CD14-positive monocyte (primary cell): ENCODE measurements around the gene DHRS1. TPM values are rescaled to one million over a fixed set of nuclear protein-coding genes. Genes with fewer than 3 reads are reported as not detected.

ENCODE experiments used
- DNase-seq, 3 donors: peaks; one replicate each; pipeline ENCODE4 v3.0.0-alpha.2; 2011 to 2022
- H2AFZ ChIP-seq: 2 replicates; pipeline ENCODE4 v1.6.0; 2012; ENCODE audit warnings: mild to moderate bottlenecking, low read depth, low read length, inconsistent platforms; ENCODE audit not compliant: insufficient read depth, poor library complexity, severe bottlenecking
- H3K27ac ChIP-seq, 2 donors: 1 replicate in 1 of 2; 2 replicates in 1 of 2; pipeline ENCODE4 v1.5.1; 2012 to 2013; ENCODE audit warnings: low read length in 2 of 2, control low read depth in 1 of 2, inconsistent platforms in 1 of 2, low read depth in 1 of 2, mild to moderate bottlenecking in 1 of 2
- H3K27me3 ChIP-seq, 2 donors: one replicate each; pipeline versions ENCODE4 v1.6.0 to v1.6.1; 2011 to 2013; ENCODE audit warnings: low read length in 2 of 2; ENCODE audit not compliant: control insufficient read depth in 2 of 2, insufficient read depth in 2 of 2
- H3K36me3 ChIP-seq, 2 donors: replicated peaks in 1 of 2; 1 replicate in 1 of 2; 2 replicates in 1 of 2; pipeline versions ENCODE4 v1.5.1 to v1.6.1; 2012 to 2013; ENCODE audit warnings: low read length in 2 of 2, control low read depth in 1 of 2, inconsistent platforms in 1 of 2, mild to moderate bottlenecking in 1 of 2; ENCODE audit not compliant: insufficient read depth in 2 of 2, control insufficient read depth in 1 of 2
- H3K4me1 ChIP-seq, 2 donors: 1 replicate in 1 of 2; 2 replicates in 1 of 2; pipeline versions ENCODE4 v1.5.1 to v1.6.1; 2012 to 2013; ENCODE audit warnings: low read length in 2 of 2, control low read depth in 1 of 2, inconsistent platforms in 1 of 2, mild to moderate bottlenecking in 1 of 2, moderate library complexity in 1 of 2; ENCODE audit not compliant: insufficient read depth in 2 of 2, control insufficient read depth in 1 of 2
- H3K4me2 ChIP-seq: replicated peaks from 2 replicates; pipeline ENCODE3; 2012; ENCODE audit warnings: low read length, moderate library complexity, mild to moderate bottlenecking; ENCODE audit not compliant: poor library complexity, severe bottlenecking; ENCODE audit errors: extremely low read depth
- H3K4me3 ChIP-seq, 3 experiments: fragments of 200-600 bp in 1 of 3; sonication (generic) in 1 of 3; replicated peaks in 1 of 3; 1 replicate in 2 of 3; 2 replicates in 1 of 3; pipeline ENCODE4 v1.5.1; 2011 to 2013; ENCODE audit warnings: low read length in 3 of 3, mild to moderate bottlenecking in 3 of 3, control low read depth in 2 of 3, low read depth in 2 of 3, inconsistent platforms in 1 of 3, moderate library complexity in 1 of 3
- H3K79me2 ChIP-seq: 2 replicates; pipeline ENCODE4 v1.6.0; 2012; ENCODE audit warnings: mild to moderate bottlenecking, control low read depth, inconsistent platforms, low read length, moderate library complexity; ENCODE audit not compliant: insufficient read depth
- H3K9ac ChIP-seq: 2 replicates; pipeline ENCODE4 v1.6.0; 2017; ENCODE audit warnings: low read length, mild to moderate bottlenecking; ENCODE audit not compliant: insufficient read depth, poor library complexity, severe bottlenecking
- H3K9me3 ChIP-seq, 2 donors: replicated peaks in 1 of 2; 1 replicate in 1 of 2; 2 replicates in 1 of 2; pipeline versions ENCODE4 v1.5.1 to v1.6.1; 2012 to 2013; ENCODE audit warnings: low read length in 2 of 2, control low read depth in 1 of 2; ENCODE audit not compliant: control insufficient read depth in 1 of 2, insufficient read depth in 1 of 2
- H4K20me1 ChIP-seq: 2 replicates; pipeline ENCODE4 v1.6.0; 2012; ENCODE audit warnings: mild to moderate bottlenecking, low read length, control low read depth, moderate library complexity; ENCODE audit not compliant: insufficient read depth
- H3K27ac Mint-ChIP-seq, 7 donors: one replicate each; pipeline ENCODE4 v1.8.0; 2020; ENCODE audit warnings: mild to moderate bottlenecking in 7 of 7, mixed read lengths in 7 of 7, moderate library complexity in 6 of 7, inconsistent platforms in 2 of 7
- H3K27me3 Mint-ChIP-seq, 3 donors: one replicate each; pipeline ENCODE4 v1.8.0; 2021 to 2022; ENCODE audit warnings: low read depth in 3 of 3, mild to moderate bottlenecking in 3 of 3, mixed read lengths in 3 of 3, moderate library complexity in 3 of 3, inconsistent platforms in 1 of 3
- H3K36me3 Mint-ChIP-seq, 2 donors: one replicate each; pipeline ENCODE4 v1.8.0; 2020; ENCODE audit warnings: mixed read lengths in 2 of 2, inconsistent platforms in 1 of 2, mild to moderate bottlenecking in 1 of 2
- H3K4me1 Mint-ChIP-seq: one replicate; pipeline ENCODE4 v1.8.0; 2020; ENCODE audit warnings: mild to moderate bottlenecking, mixed read lengths
- H3K4me3 Mint-ChIP-seq, 2 donors: one replicate each; pipeline ENCODE4 v1.8.0; 2020; ENCODE audit warnings: mild to moderate bottlenecking in 2 of 2, mixed read lengths in 2 of 2, moderate library complexity in 1 of 2
- H3K9me3 Mint-ChIP-seq, 7 donors: one replicate each; pipeline ENCODE4 v1.8.0; 2020 to 2022; ENCODE audit warnings: mixed read lengths in 7 of 7, mild to moderate bottlenecking in 6 of 7, moderate library complexity in 6 of 7, inconsistent platforms in 2 of 7
- CTCF ChIP-seq: fragments of 200-600 bp; IDR thresholded peaks from one replicate; pipeline ENCODE4 v1.8.0; 2022; ENCODE audit warnings: antibody characterized with exemption, mild to moderate bottlenecking
- WGBS: methylation state at CpG from one replicate; pipeline ENCODE4 v1.1.5; 2013; ENCODE audit warnings: missing lambda C conversion rate; ENCODE audit not compliant: insufficient coverage; 5-methylcytosine and 5-hydroxymethylcytosine counted together
- intact Hi-C, 2 donors: fragments of 100-400 bp; cut with micrococcal nuclease; formaldehyde crosslinking; loops; one replicate each; pipeline versions ENCODE4 v1.15.0 to v1.15.1; 2023
- polyA plus RNA-seq, 3 donors: library from polyadenylated mRNA; depleted of rRNA in 1 of 3; unstranded in 2 of 3; stranded (reverse) in 1 of 3; fragments of 300-500 nt in 2 of 3; fragments of >200 nt in 1 of 3; fragmentation: Illumina TruSeq in 2 of 3; gene quantifications; 1 replicate in 2 of 3; 2 replicates in 1 of 3; pipeline ENCODE4 v1.2.3, GENCODE V29; 2012 to 2021

Gene DHRS1
- polyA plus RNA-seq, 3 donors, result 31.6 to 49.4 (median 48.8) TPM

- no peak within 1 kb of the TSS for H3K9ac ChIP-seq
Measured at GRCh38 chr14:24307575-24308341, 8.2 kb upstream of the DHRS1 start, which contains the start of gene CIDEB. CIDEB (minus strand) TSS chr14:24307977; CDS start chr14:24307858, 119 bp downstream.

More at GRCh38 chr14:24307575-24308341, 8.2 kb upstream of the DHRS1 start, which contains the start of gene CIDEB:
- H3K4me1 ChIP-seq, result peaks cover 46 to 53% of the 10 kb centered on the region in 2 donors
- H3K27me3 ChIP-seq, result no peaks in the 10 kb centered on the region
- intact Hi-C loops, result loop anchor here in 1 of 2 donors (10.0 kb wide), 1 partner anchor 93 kb away; the partner anchor contains the start of genes CHMP4A and MDP1
- H3K4me3 ChIP-seq, result peak within 1 kb of the TSS in 1 of 3 experiments; percentile 84
- H3K4me2 ChIP-seq, result peak within 1 kb of the TSS; percentile 93
- peaks cover 62% of the 10 kb centered on the region for H4K20me1 ChIP-seq
- Mint-ChIP-seq H3K27ac (peak within 1 kb of the TSS; percentile 24 to 86 (median 60)), H3K4me1 (peaks cover 49% of the 10 kb centered on the region), H3K36me3 (peaks cover 65 to 76% of the 10 kb centered on the region in 2 donors), H3K27me3 (no peaks in the 10 kb centered on the region), H3K9me3 (peaks cover 0 to 2% (median 0%) of the 10 kb centered on the region in 7 donors), H3K4me3 (peak within 1 kb of the TSS; percentile 12 to 59)
- WGBS, result 67% methylated on average over 6 of the region's 6 CpGs
- no peak within 1 kb of the TSS for H2AFZ ChIP-seq
- H3K36me3 ChIP-seq, result peaks cover 55 to 64% of the 10 kb centered on the region in 2 donors
- DNase-seq, result peak; percentile 63 to 77 (median 74)
- H3K79me2 ChIP-seq, result peaks cover 81% of the 10 kb centered on the region
- no peaks in the 10 kb centered on the region for H3K9me3 ChIP-seq
- TF ChIP-seq CTCF, result peak; percentile 93
- H3K27ac ChIP-seq, result peak within 1 kb of the TSS; percentile 9 to 57
